GM19238 (cell line): Measurements from ENCODE around the gene RGS9BP.
"Not testable (repeated sequence)": the region's sequence is repeated elsewhere in the genome, so short reads cannot be mapped to it uniquely, and the experiment has no call there.

Source experiments
- DNase-seq: peaks from one replicate; pipeline ENCODE4 v3.0.0; 2011; ENCODE audit warnings: low spot score; ENCODE audit not compliant: insufficient read length

The RGS9BP gene

DNA sequence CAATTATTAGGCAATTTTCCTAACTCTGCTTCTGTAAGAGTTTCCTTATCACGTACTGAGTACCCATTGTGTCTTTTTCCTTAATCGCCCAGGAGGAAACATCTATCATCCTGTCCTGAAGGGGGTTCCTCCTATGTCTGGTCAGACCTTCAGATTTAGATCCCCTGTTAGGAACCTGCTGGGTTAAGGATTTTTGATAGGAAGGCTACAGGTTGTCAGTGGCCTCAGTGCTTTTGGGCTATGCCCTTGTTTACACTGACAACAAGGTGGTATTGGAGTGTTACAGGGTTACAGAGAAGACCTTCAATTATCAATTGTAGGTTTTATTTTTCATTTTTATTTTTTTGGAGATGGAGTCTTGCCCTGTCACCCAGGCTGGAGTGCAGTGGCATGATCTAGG lies 19.2 kb downstream of the RGS9BP start:
- DNase-seq: not testable (repeated sequence)

DNA sequence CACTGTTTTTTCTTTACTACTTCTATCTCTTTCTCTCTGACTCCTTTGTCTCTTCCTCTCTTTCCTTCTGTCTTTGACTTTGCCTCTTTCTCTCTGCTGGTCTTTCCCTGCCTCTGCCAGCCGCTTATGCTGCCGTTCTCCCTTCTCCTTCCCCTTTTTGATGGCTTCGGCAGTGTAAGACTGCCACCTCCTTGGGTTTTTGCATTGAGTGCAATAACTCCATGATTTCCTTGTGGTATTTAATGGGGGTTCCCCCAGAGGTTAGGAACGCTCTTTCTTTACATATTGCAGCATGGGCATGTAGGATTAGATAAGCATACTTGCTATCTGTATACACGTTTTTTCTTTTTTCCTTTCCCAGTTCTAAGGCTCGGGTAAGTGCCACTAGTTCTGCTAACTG lies 19.9 kb downstream of the RGS9BP start:
- DNase-seq: not testable (repeated sequence)

DNA sequence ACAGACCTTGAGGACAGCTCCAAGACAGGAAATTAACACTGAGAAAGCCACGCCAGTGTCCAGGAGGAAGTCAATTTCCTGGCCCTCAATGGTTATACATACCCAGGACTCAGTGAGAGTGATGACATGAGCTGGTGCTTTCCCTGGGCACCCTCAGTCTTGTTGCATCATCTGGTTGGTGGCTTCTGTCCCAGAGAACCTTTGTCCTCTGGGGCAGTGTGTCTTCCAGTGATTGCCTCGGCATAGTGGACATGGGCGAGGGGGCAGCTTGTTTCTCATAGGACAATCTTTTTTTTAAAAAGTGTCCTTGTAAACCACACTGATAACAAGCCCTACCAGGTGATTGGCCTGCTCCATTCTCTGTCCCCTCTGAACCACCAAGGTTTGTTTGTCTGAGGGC lies 21.1 kb downstream of the RGS9BP start:
- not testable (repeated sequence) for DNase-seq

DNA sequence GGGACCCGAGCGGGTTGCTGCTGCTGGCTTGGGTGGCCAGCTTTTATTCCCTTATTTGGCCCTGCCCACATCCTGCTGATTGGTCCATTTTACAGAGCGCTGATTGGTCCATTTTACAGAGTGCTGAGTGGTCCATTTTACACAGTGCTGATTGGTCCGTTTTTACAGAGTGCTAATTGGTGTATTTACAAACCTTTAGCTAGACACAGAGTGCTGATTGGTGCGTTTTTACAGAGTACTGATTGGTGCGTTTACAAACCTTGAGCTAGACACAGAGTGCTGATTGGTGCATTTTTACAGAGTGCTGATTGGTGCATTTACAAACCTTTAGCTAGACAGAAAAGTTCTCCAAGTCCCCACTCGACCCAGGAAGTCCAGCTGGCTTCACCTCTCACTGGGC lies 24.5 kb downstream of the RGS9BP start:
- DNase-seq: not testable (repeated sequence)

DNA sequence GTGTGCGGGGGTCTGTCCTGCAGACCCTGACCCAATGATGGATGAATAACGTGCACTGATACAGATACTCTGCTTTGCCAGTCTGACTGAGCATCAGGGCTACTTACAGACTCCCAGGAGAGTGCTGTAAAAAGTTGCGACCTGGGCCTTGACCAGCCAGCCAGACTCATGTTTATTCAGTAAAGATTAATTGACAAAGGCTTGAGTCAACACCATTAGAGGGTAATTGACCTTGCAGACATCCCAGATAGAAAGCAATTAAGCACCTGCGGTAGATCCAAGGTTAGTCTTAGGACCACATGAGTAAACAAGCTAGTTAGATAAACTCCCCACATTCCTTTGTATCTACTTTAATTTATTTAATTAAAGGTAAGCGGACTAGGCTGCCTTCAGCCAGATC lies 26.4 kb downstream of the RGS9BP start:
- DNase-seq: no peak

DNA sequence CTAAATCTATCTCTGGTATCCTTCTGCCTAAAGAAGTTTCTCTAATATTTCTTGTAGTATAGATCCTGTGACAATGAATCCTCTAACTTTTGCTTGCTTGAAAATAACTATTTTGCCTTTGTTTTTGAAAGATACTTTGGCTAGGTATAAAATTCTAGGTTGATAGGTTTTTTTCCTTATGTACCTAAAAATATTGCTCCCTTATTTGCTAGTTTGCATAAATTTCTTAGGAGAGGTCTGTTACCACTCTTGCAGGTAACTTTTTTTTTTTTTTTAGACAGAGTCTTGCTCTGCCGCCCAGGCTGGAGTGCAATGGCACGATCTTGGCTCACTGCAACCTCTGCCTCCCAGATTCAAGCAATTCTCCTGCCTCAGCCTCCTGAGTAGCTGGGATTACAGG lies 28.4 kb downstream of the RGS9BP start:
- DNase-seq: not testable (repeated sequence)

DNA sequence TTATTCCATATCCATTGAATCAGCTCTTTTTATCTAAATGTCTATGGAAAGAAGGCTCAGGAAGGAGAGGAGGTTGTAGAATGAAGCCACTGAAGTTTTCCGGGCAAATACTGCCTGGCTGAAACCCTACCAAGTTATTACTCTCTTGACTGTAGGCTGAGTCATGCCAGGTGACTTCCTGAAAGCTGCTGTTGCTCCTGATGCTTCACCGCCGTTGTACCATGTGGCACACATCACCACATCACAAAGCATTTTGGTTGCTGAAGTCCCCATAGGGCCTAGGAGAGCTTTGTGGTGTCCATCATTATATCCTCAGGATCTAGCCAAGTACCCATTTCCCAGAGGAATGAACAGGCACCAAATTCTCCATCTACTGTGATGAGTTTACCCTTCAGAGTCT lies 32.8 kb downstream of the RGS9BP start:
- DNase-seq: no peak

DNA sequence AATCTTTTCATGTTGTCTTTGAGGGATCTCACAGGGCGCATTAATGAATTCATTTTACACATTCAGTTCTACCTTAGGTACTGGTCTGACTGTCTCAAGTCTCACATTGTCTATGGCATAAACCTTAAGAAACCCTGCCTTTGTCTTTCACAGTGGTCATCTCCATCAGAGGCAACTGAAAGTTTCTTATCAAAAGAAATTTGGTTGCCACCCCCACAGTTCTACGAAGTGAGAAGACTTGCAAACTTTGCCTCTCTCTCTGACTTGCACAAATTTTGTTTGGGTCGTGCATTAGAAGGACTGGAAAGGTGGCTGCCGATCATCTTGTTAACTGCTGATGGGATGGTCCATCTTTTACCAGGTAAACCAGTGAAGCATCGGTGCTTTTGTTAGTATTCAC lies 33.4 kb downstream of the RGS9BP start:
- no peak for DNase-seq

DNA sequence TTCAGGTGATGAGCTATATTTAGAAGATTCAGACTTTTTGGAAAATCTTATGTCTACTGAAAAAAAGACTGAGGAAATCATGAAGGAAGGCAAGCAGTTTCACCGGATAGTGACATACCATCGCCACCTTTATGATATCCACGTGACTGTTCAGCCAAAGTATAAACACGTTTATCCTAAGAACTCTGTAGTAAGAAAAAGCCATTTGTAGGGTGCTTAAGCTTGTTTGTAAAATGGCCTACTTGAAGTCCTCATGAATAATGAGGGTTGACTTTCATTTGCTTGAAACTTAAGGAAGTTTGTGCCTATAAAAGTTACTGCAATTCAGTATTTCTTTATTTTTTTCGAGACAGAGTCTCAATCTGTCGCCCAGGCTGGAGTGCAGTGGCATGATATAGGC lies 36.1 kb downstream of the RGS9BP start:
- DNase-seq: no peak

DNA sequence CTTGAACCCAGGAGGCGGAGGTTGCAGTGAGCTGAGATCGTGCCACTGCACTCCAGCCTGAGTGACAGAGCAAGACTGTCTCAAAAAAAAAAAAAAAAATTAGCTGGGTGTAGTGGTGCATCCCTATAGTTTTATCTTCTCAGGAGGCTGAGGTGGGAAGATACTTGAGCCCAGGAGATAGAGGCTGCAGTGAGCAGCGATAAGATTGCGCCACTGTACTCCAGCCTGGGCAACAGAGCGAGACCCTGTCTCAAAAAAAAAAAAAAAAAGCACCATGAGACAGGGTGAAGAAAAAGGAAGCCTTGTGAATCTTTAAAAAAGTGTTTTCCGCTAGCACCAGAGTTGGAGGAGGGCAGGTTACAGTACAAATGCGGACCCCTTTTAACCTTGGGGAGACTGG lies 40.6 kb downstream of the RGS9BP start:
- not testable (repeated sequence) for DNase-seq

DNA sequence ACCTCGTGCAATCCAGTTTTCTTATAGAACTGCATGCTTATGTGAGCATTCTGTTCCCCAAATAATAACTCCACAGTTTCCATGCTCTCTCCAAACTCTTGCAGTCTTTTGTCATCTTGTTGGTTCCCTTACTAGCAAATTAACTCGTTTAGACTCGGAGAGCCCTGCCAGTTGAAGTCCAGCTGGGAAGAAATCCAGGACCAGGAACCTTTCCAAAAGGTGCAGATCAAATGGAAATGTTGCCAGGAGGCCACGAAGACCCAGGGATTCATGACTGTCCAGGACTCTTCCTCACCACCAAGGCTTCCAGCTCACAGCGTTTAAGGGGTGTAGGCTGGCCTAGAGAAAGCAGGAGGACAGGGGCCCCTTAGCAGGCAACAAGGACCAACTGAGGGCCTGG lies 41.8 kb downstream of the RGS9BP start:
- no peak for DNase-seq

DNA sequence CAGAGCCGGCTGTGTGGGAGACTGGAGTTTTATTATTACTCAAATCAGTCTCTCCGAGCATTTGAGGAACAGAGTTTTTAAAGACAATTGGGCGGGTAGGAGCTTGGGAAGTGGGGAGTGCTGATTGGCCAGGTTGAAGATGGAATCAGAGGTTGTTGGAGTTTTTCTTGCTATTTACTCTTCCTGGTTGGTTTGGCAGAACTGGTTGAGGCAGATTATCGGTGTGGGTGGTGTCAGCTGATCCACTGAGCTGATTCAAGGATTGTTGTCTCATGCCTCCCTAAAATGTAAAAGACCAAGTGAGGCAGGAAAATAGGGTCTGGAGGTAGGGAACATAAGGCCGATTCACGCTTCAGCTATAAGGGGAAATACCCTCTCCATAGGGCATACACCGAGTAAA lies 42.6 kb downstream of the RGS9BP start:
- DNase-seq: no peak

DNA sequence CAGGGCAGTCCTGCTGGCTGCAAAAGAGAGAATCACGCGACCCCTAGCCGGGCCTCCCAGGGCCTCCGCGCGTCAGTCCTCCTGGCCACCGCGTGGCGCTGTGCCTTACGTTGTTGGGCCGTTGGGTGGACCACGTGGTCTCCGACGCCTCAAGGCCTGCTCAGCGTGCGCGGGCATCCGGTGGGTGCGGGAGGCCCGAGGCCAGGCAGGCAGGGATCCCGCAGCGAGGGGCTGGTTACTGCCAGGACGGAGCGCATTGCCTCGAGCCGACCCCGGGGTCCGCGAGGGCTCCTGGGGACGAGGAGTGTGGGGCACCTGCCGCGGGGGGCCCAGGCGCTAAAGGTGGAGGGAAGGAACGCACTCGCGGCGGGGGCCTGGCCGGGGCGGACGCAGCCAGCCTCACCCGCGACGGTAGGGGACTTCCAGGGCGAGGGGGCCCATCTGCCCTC lies 44.0 kb downstream of the RGS9BP start, which contains the start of gene TDRD12:
Gene TDRD12, plus strand, starts transcription at position 157 of the 449 bp plus-strand sequence. CDS start 306 bp downstream, outside the sequence.
- no peak for DNase-seq

DNA sequence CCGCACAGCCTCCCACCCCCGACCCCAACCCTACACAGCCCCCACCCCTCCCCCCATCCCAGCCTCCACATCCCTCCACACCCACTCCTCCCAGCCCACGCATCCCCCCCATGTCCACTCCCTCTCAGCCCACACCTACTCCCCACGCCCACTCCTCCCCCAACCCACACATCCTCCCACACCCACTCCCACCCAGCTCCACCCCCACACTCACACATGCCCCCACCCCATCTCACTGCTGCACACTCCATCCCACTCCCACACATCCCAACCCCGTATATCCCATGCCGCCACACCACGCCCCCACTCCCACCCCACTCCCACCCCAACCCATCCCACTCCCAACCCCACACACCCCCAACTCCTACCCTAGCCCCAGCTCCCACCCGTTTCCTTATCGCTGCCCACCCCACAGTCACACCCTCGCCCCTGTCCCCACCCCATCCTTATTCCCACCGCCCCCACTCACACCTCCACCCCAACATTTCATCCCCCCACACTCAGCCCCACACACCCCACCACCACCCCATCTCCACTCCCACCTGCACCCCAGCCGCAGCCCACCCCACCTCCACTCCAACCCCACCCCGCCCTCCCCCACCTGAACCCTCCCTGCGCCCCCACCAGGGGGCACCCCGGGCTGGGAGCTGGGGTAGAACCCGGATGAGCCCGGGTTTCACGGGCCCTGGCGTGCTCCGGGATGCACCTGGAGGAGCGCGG lies 44.7 kb downstream of the RGS9BP start:
- no peak for DNase-seq

DNA sequence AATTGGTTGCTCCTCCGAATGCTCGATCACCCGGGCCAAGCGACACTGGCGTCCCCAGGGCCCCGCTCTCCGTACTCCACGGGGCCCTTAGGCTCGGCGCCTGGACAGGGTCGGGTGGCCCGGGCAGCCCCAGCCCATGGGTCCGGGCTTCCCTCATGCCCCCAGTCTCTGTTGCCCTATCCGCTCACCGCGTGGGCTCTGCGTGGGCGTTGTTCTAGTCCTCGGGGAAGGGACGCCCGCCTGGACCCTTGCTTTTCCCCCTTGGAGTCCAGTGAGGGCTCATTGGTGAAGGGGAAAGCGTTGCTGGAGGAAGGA lies 45.2 kb downstream of the RGS9BP start:
- DNase-seq: no peak
